Naive thymus-derived CD4-positive, alpha-beta T cell (primary cell): ENCODE data around the gene CDO1. TPM values are rescaled to one million over a fixed set of nuclear protein-coding genes. Genes with fewer than 3 reads are reported as not detected.
"Not testable (repeated sequence)": the region's sequence is repeated elsewhere in the genome, so short reads cannot be mapped to it uniquely, and the experiment has no call there.

Experiments used
- ATAC-seq: fragments of 150-1000 bp; cut with Tn5 transposase; 2 replicates; pipeline ENCODE4 v1.10.0; 2021; ENCODE audit warnings: mild to moderate bottlenecking, moderate library complexity
- CTCF ChIA-PET: fragments of 350-600 bp; sonication (Branson Sonifier 250); formaldehyde crosslinking; loops from one replicate; lab custom pipeline; 2021; ENCODE audit warnings: antibody characterized with exemption; lab: Charles Lee
- POLR2A ChIA-PET: fragments of 350-600 bp; sonication (Branson Sonifier 250); formaldehyde crosslinking; loops from one replicate; lab custom pipeline; 2021; ENCODE audit warnings: antibody characterized with exemption, inconsistent platforms; lab: Charles Lee
- DNase-seq, 9 donors: peaks; one replicate each; pipeline versions ENCODE4 v3.0.0 to v3.0.0-alpha.2; 2020 to 2022; ENCODE audit warnings: mixed read lengths in 1 of 9
- H3K27ac ChIP-seq: one replicate; pipeline ENCODE4 v1.7.0; 2013; ENCODE audit warnings: mild to moderate bottlenecking, low read depth, low read length, moderate library complexity
- H3K27me3 ChIP-seq, 2 donors: one replicate each; pipeline ENCODE4 v1.7.0; 2013; ENCODE audit warnings: low read length in 2 of 2, mild to moderate bottlenecking in 2 of 2, moderate library complexity in 2 of 2; ENCODE audit not compliant: control insufficient read depth in 2 of 2, insufficient read depth in 2 of 2
- H3K36me3 ChIP-seq, 3 experiments: 1 replicate in 2 of 3; 2 replicates in 1 of 3; pipeline ENCODE4 v1.7.0; 2013; ENCODE audit warnings: low read length in 3 of 3, mild to moderate bottlenecking in 3 of 3, moderate library complexity in 1 of 3; ENCODE audit not compliant: insufficient read depth in 3 of 3, control insufficient read depth in 2 of 3
- H3K4me1 ChIP-seq, 2 donors: one replicate each; pipeline ENCODE4 v1.7.0; 2013; ENCODE audit warnings: low read length in 2 of 2, mild to moderate bottlenecking in 2 of 2, moderate library complexity in 1 of 2; ENCODE audit not compliant: control insufficient read depth in 2 of 2, insufficient read depth in 2 of 2
- H3K4me3 ChIP-seq: 2 replicates; pipeline ENCODE4 v1.7.0; 2013; ENCODE audit warnings: mild to moderate bottlenecking, low read length
- H3K9me3 ChIP-seq, 3 experiments: 1 replicate in 2 of 3; 2 replicates in 1 of 3; pipeline ENCODE4 v1.7.0; 2013; ENCODE audit warnings: low read length in 3 of 3; ENCODE audit not compliant: control insufficient read depth in 2 of 3
- H3K27ac Mint-ChIP-seq, 9 donors: one replicate each; pipeline ENCODE4 v1.8.0; 2020 to 2022; ENCODE audit warnings: mixed read lengths in 9 of 9, mild to moderate bottlenecking in 8 of 9, moderate library complexity in 5 of 9, inconsistent platforms in 2 of 9
- H3K27me3 Mint-ChIP-seq, 5 donors: one replicate each; pipeline ENCODE4 v1.8.0; 2021 to 2022; ENCODE audit warnings: mixed read lengths in 5 of 5, mild to moderate bottlenecking in 1 of 5
- H3K36me3 Mint-ChIP-seq, 5 donors: one replicate each; pipeline ENCODE4 v1.8.0; 2020 to 2022; ENCODE audit warnings: mixed read lengths in 5 of 5, mild to moderate bottlenecking in 3 of 5, inconsistent platforms in 1 of 5
- H3K4me1 Mint-ChIP-seq, 7 donors: one replicate each; pipeline ENCODE4 v1.8.0; 2020 to 2022; ENCODE audit warnings: mixed read lengths in 7 of 7, mild to moderate bottlenecking in 3 of 7, inconsistent platforms in 1 of 7
- H3K4me3 Mint-ChIP-seq, 10 donors: one replicate each; pipeline ENCODE4 v1.8.0; 2020 to 2022; ENCODE audit warnings: mild to moderate bottlenecking in 10 of 10, mixed read lengths in 10 of 10, moderate library complexity in 6 of 10, inconsistent platforms in 2 of 10
- H3K9me3 Mint-ChIP-seq, 11 donors: one replicate each; pipeline ENCODE4 v1.8.0; 2020 to 2022; ENCODE audit warnings: mixed read lengths in 11 of 11, mild to moderate bottlenecking in 4 of 11, inconsistent platforms in 1 of 11, moderate library complexity in 1 of 11
- intact Hi-C, 2 donors: fragments of 100-400 bp; cut with micrococcal nuclease; formaldehyde crosslinking; loops; one replicate each; pipeline ENCODE4 v1.15.1; 2023
- polyA plus RNA-seq, 2 donors: library from polyadenylated mRNA; unstranded; fragments of 300-500 nt; fragmentation: Illumina TruSeq; gene quantifications; one replicate each; pipeline ENCODE4 v1.2.3, GENCODE V29; 2021
- total RNA-seq, 6 experiments: library from RNA in 5 of 6; stranded (reverse) in 5 of 6; gene quantifications; 1 replicate in 5 of 6; 2 replicates in 1 of 6; pipeline ENCODE4 v1.2.3 and lab custom pipeline; 2021 to 2026

CDO1 gene
- total and polyA plus RNA-seq, 7 experiments from 2014 or later = 0.22 TPM; not detected in 6

DNA sequence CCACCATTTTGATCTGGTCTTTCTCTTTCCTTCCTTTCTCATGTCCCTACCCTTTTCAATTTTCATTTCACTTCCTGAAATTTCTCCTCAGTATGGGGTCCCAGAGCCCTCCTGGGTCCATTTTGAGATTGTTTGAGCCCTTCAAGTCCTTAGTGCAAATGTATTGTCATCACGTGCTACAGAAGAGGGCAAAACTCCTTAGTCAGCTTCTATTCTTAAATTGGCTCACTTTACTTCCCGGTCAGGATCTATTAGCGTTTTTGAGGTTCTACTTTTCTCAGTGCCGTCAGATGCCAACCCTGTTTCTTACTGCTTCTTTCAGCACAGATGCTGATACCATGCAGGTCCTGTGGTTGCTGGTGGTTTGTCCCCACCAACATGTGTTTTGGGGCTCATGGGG is 19.0 kb upstream of the CDO1 start:
- Mint-ChIP-seq H3K27ac (peak overlapping the region in 2 of 9 donors; percentile 29 to 54), H3K4me1 (peaks cover 23 to 56% (median 54%) of the 10 kb centered on the region in 7 donors), H3K4me3 (no peak overlapping the region), H3K36me3 (peaks cover 5 to 39% (median 32%) of the 10 kb centered on the region in 5 donors), H3K27me3 (no peaks in the 10 kb centered on the region), H3K9me3 (no peaks in the 10 kb centered on the region)
- peaks cover 13 to 43% (median 20%) of the 10 kb centered on the region in 3 experiments for H3K36me3 ChIP-seq
- no peaks in the 10 kb centered on the region for H3K27me3 ChIP-seq
- peaks cover 22 to 24% of the 10 kb centered on the region in 2 donors for H3K4me1 ChIP-seq
- no peaks in the 10 kb centered on the region for H3K9me3 ChIP-seq
- CTCF ChIA-PET = interaction anchor here (1.8 kb wide), 1 partner anchor 201 kb away, joined by 4 read pairs; no protein-coding TSS in a partner anchor
- no peak overlapping the region for H3K27ac ChIP-seq
- DNase-seq (no peak), ATAC-seq (no peak)
- intact Hi-C loops = no loop called here
- POLR2A ChIA-PET = interaction anchor here (0.7 kb wide), 1 partner anchor 47 kb away, joined by 3 read pairs; no protein-coding TSS in a partner anchor
- H3K4me3 ChIP-seq = no peak overlapping the region

DNA sequence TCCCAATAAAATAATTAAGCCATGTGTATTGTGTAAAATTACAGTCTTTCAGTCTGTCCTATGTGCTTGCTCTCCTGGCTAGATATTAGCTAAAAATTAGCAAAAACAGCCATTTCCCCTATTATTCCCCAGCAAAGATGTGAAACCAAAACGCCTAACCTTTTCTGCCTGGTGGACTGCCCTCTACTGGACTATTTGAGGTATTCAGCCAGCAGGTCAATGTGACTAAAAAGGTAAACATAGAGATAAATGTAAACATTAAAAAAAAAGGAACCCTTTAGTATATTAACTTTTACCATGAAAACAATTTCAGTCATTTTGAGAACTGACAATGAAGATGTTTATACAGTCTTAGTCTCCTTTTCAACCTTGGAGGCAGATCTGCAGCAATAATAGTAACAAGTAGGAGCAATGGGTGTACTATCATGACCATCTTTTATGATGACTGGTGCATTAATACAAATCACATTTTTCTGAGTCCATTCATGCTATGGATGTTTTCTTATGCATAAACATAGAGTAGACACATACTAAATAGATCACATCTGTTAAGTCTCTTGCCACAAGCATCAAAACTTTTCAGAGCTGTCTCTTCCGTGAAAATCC is 14.8 kb upstream of the CDO1 start:
- H3K36me3 Mint-ChIP-seq = peaks cover 5 to 49% (median 41%) of the 10 kb centered on the region in 5 donors
- ATAC-seq = peak; percentile 87
- POLR2A ChIA-PET = interaction anchor here (1.0 to 1.2 kb wide), 2 partner anchors 10 to 206 kb away, joined by 3 to 4 read pairs; partner anchors contain the start of gene ATG12

DNA sequence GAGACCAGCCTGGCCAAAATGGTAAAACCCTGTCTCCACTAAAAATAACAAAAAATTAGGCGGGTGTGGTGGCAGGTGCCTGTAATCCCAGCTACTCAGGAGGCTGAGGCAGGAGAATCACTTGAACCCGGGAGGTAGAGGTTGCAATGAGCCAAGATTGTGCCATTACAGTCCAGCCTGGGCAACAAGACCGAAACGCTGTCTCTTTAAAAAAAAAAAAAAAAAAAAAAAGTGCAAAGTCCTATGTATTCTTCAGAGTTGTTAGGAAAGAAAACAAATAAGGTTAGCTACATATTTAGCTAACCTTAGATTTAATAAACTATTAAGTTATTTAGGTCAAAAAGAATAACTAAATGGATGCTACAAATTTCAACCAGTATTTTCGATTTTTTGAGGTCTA is 13.5 kb upstream of the CDO1 start:
- Mint-ChIP-seq H3K9me3 (peaks cover 0 to 25% (median 7%) of the 10 kb centered on the region in 11 donors), H3K4me1 (peaks cover 5 to 19% (median 11%) of the 10 kb centered on the region in 7 donors), H3K36me3 (peaks cover 0 to 40% (median 31%) of the 10 kb centered on the region in 5 donors), H3K4me3 (no peak overlapping the region), H3K27me3 (peaks cover 0 to 10% (median 0%) of the 10 kb centered on the region in 5 donors), H3K27ac (no peak overlapping the region)
- Histone ChIP-seq H3K4me3 (no peak overlapping the region), H3K27ac (no peak overlapping the region), H3K36me3 (peaks cover 0 to 30% (median 4%) of the 10 kb centered on the region in 3 experiments), H3K27me3 (no peaks in the 10 kb centered on the region), H3K9me3 (peaks cover 0 to 4% (median 0%) of the 10 kb centered on the region in 3 experiments), H3K4me1 (no peaks in the 10 kb centered on the region)
- intact Hi-C loops = loop anchor here in 1 of 2 donors (2.0 kb wide), 1 partner anchor 195 kb away; no protein-coding TSS in a partner anchor
- no peak for ATAC-seq
- CTCF ChIA-PET = interaction anchor here (0.6 kb wide), 1 partner anchor 51 kb away, joined by 4 read pairs; no protein-coding TSS in a partner anchor
- no peak for DNase-seq
- POLR2A ChIA-PET = interaction anchor here (0.7 kb wide), 1 partner anchor 22 kb away, joined by 4 read pairs; no protein-coding TSS in a partner anchor

More for the DNA sequence above, 14.8 kb upstream of the CDO1 start:
- intact Hi-C loops = loop anchor here (1.0 to 2.0 kb wide), 4 partner anchors 8 to 197 kb away; partner anchors contain the start of genes AP3S1 (in 1 of the 2) and ATG12 (in 1 of the 2)
- DNase-seq = peak in 5 of 9 donors; percentile 17 to 36 (median 30)
- Mint-ChIP-seq H3K9me3 (peaks cover 0 to 11% (median 2%) of the 10 kb centered on the region in 11 donors), H3K4me3 (no peak overlapping the region), H3K4me1 (peaks cover 5 to 29% (median 18%) of the 10 kb centered on the region in 7 donors), H3K27ac (peak overlapping the region in 4 of 9 donors; percentile 0 to 77 (median 8)), H3K27me3 (peaks cover 0 to 1% (median 0%) of the 10 kb centered on the region in 5 donors)
- CTCF ChIA-PET = interaction anchor here (0.6 to 0.7 kb wide), 2 partner anchors 9 to 12 kb away, joined by 3 to 5 read pairs; no protein-coding TSS in a partner anchor
- Histone ChIP-seq H3K4me3 (no peak overlapping the region), H3K27ac (no peak overlapping the region), H3K36me3 (peaks cover 11 to 42% (median 14%) of the 10 kb centered on the region in 3 experiments), H3K4me1 (no peaks in the 10 kb centered on the region), H3K27me3 (no peaks in the 10 kb centered on the region), H3K9me3 (peaks cover 0 to 4% (median 0%) of the 10 kb centered on the region in 3 experiments)

DNA sequence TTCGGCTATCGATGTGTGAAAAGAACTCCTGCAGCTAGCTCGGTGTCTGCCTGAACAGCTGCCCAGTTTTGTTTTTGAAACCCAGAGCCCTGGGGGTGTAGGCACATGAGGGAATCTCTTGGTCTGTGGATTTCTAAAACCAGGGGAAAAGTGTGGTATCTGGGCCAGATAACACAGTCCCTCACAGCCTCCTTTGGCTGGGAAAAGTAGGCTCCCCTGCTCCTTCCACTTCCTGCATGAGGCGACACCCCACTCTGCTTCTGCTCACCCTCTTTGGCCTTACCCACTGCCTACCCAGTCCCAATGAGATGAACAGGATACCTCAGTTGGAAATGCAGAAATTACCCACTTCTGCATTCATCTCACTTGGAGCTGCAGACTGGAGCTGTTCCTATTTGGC is 9.5 kb upstream of the CDO1 start:
- Histone ChIP-seq H3K36me3 (peaks cover 0 to 15% (median 4%) of the 10 kb centered on the region in 3 experiments), H3K27ac (no peak overlapping the region), H3K27me3 (no peaks in the 10 kb centered on the region), H3K9me3 (peaks cover 0 to 4% (median 0%) of the 10 kb centered on the region in 3 experiments), H3K4me1 (no peaks in the 10 kb centered on the region), H3K4me3 (no peak overlapping the region)
- H3K4me1 Mint-ChIP-seq = peaks cover 0 to 2% (median under 1%) of the 10 kb centered on the region in 7 donors
- H3K27me3 Mint-ChIP-seq = peaks cover under 1 to 29% (median 14%) of the 10 kb centered on the region in 5 donors
- POLR2A ChIA-PET = no interaction called here
- no peak for DNase-seq
- ATAC-seq = no peak
- H3K36me3 Mint-ChIP-seq = peaks cover 0 to 26% (median 17%) of the 10 kb centered on the region in 5 donors
- CTCF ChIA-PET = no interaction called here
- no peak overlapping the region for H3K27ac Mint-ChIP-seq
- peaks cover 0 to 53% (median 15%) of the 10 kb centered on the region in 11 donors for H3K9me3 Mint-ChIP-seq
- intact Hi-C loops = no loop called here
- H3K4me3 Mint-ChIP-seq = no peak overlapping the region

DNA sequence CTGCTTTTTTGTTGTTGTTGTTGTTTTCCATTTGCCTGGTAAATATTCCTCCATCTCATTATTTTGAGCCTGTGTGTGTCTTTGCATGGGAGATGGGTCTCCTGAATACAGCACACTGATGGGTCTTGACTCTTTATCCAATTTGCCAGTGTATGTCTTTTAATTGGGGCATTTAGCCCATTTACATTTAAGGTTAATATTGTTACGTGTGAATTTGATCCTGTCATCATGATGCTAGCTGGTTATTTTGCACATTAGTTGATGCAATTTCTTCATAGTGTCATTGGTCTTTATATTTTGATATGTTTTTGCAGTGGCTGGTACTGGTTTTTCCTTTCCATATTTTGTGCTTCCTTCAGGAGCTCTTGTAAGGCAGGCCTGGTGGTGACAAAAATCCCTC is 8.5 kb upstream of the CDO1 start:
- CTCF ChIA-PET, POLR2A ChIA-PET: not testable (repeated sequence)
- H3K27me3 Mint-ChIP-seq = peaks cover 11 to 38% (median 24%) of the 10 kb centered on the region in 5 donors

DNA sequence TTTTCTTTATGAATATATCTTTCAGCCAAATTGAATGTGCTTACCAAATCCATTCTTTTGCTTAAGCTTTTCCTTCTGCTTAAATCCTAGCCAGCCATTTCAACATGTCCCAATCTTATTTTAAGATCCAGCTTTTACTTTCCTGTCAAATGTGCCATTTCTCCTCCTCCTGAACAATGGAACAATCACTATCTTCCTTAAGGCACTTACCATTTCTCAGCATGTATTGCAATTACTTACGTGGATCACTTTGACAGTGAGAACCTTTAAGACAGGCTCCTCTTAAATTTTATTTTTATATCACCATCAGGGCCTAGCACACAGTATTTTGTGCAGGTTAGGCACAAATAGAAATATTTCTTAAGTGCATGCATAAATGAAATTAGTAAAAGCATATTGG is 4.4 kb upstream of the CDO1 start:
- peaks cover 0 to 5% (median 0%) of the 10 kb centered on the region in 5 donors for H3K36me3 Mint-ChIP-seq
- CTCF ChIA-PET = no interaction called here

More for the DNA sequence above, 8.5 kb upstream of the CDO1 start:
- H3K9me3 ChIP-seq, intact Hi-C loops, H3K27me3 ChIP-seq, DNase-seq, ATAC-seq, H3K4me1 ChIP-seq, H3K27ac Mint-ChIP-seq, H3K36me3 ChIP-seq, H3K4me3 Mint-ChIP-seq, H3K4me3 ChIP-seq, H3K4me1 Mint-ChIP-seq, H3K27ac ChIP-seq: not testable (repeated sequence)
- Mint-ChIP-seq H3K9me3 (peaks cover 0 to 53% (median 15%) of the 10 kb centered on the region in 11 donors), H3K36me3 (peaks cover 0 to 26% (median 17%) of the 10 kb centered on the region in 5 donors)

More for the DNA sequence above, 4.4 kb upstream of the CDO1 start:
- Mint-ChIP-seq H3K4me1 (peaks cover 0 to 10% (median 7%) of the 10 kb centered on the region in 7 donors), H3K27ac (no peak overlapping the region), H3K9me3 (peaks cover 0 to 37% (median 13%) of the 10 kb centered on the region in 11 donors), H3K4me3 (no peak overlapping the region), H3K27me3 (peaks cover 42 to 72% (median 58%) of the 10 kb centered on the region in 5 donors)
- H3K4me1 ChIP-seq = peaks cover 0 to 2% of the 10 kb centered on the region in 2 donors
- intact Hi-C loops = no loop called here
- H3K27me3 ChIP-seq = peaks cover 0 to 5% of the 10 kb centered on the region in 2 donors
- DNase-seq (no peak), ATAC-seq (no peak)
- no peaks in the 10 kb centered on the region for H3K9me3 ChIP-seq
- H3K36me3 ChIP-seq = no peaks in the 10 kb centered on the region
- H3K27ac ChIP-seq = no peak overlapping the region
- no peak overlapping the region for H3K4me3 ChIP-seq
- POLR2A ChIA-PET = no interaction called here
